ENCODE results near the gene FREM3.
A peak's percentile ranks its signal among the peaks of the same experiment; 100 is the strongest.

FREM3 gene

DNA sequence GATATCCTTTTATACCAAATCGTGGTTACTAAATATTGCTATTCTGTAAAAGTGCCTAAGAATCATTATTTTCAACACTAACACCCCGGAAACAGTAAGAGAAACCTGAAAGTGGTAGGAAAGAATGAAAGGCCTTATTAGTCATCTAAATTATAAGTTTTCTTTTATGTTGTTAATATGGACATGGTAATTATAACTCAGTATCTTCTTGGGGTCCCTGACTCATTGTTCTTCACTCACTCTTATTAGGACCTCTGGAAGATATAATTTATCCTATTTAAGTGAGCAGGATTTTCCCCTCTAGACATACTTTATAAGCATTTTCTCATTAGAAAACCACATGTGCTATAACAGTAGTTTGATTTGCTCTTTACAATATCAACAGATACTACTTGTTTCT is 136.0 kb downstream of the FREM3 start:
- no peak for TF ChIP-seq CTCF (IDR thresholded peaks at IDR 0.05)
- Mint-ChIP-seq H3K4me1 (no peaks in the 10 kb centered on the region), H3K9me3 (peaks cover 33% of the 10 kb centered on the region), H3K4me3 (no peak overlapping the region), H3K36me3 (ENCODE audit: low read depth) (no peaks in the 10 kb centered on the region), H3K27ac (no peak overlapping the region), H3K27me3 (ENCODE audit: low read depth, poor library complexity) (no peaks in the 10 kb centered on the region)
- DNase-seq: no peak

- no peak overlapping the region for H3K27ac Mint-ChIP-seq
- TF ChIP-seq CTCF (IDR thresholded peaks at IDR 0.05): no peak
Measured at GRCh38 chr4:143559757-143560147, 140.7 kb downstream of the FREM3 start.

GRCh38 chr4:143558823-143559756 is 141.4 kb downstream of the FREM3 start:
- no peaks in the 10 kb centered on the region for H3K4me1 Mint-ChIP-seq
- peak; percentile 9 for DNase-seq
- H3K36me3 Mint-ChIP-seq (ENCODE audit: low read depth): peaks cover 16% of the 10 kb centered on the region
- peak overlapping the region; percentile 59 for H3K4me3 Mint-ChIP-seq
- H3K27ac Mint-ChIP-seq: peak overlapping the region; percentile 66
- no peaks in the 10 kb centered on the region for H3K27me3 Mint-ChIP-seq (ENCODE audit: low read depth, poor library complexity)
- H3K9me3 Mint-ChIP-seq: peaks cover 8% of the 10 kb centered on the region
- peak; percentile 12 for TF ChIP-seq CTCF (IDR thresholded peaks at IDR 0.05)

More at GRCh38 chr4:143559757-143560147, 140.7 kb downstream of the FREM3 start:
- H3K27me3 Mint-ChIP-seq (ENCODE audit: low read depth, poor library complexity): no peaks in the 10 kb centered on the region
- no peaks in the 10 kb centered on the region for H3K4me1 Mint-ChIP-seq
- DNase-seq: no peak
- peaks cover 11% of the 10 kb centered on the region for H3K36me3 Mint-ChIP-seq (ENCODE audit: low read depth)
- no peak overlapping the region for H3K4me3 Mint-ChIP-seq
- H3K9me3 Mint-ChIP-seq: peaks cover 8% of the 10 kb centered on the region

DNA sequence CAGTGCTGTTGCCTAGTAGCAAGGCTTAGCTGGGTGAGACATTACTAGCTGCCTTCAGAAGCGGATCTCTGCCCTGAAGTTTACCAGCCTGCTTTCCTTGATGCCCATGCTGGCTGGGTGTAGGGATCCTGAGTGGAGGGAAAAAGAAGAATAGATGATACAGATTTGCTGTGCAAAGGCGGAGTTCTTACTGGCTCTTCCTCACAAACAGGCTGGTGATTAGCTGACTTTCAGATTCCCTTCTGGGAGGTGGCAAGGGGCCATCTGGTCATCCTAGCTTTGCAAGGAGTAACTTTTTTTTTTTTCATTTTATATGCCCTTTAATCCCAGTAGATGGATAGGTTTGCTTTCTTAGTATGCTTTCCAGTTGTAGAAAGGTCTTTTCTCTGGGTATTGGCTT is 142.2 kb downstream of the FREM3 start:
- Mint-ChIP-seq H3K4me3 (no peak overlapping the region), H3K36me3 (ENCODE audit: low read depth) (peaks cover 19% of the 10 kb centered on the region), H3K9me3 (peaks cover 8% of the 10 kb centered on the region), H3K27me3 (ENCODE audit: low read depth, poor library complexity) (no peaks in the 10 kb centered on the region), H3K27ac (no peak overlapping the region), H3K4me1 (no peaks in the 10 kb centered on the region)
- no peak for TF ChIP-seq CTCF (IDR thresholded peaks at IDR 0.05)
- DNase-seq: no peak

GRCh38 chr4:143555676-143556075 is 144.8 kb downstream of the FREM3 start:
- Mint-ChIP-seq H3K27ac (no peak overlapping the region), H3K36me3 (ENCODE audit: low read depth) (peaks cover 44% of the 10 kb centered on the region), H3K27me3 (ENCODE audit: low read depth, poor library complexity) (no peaks in the 10 kb centered on the region), H3K4me1 (no peaks in the 10 kb centered on the region), H3K4me3 (no peak overlapping the region), H3K9me3 (peaks cover 3% of the 10 kb centered on the region)
- no peak for DNase-seq
- no peak for TF ChIP-seq CTCF (IDR thresholded peaks at IDR 0.05)

Data from nephron progenitor cell (in vitro differentiated cells).